Measurements from ENCODE around the gene CDC34. TPM values are rescaled to one million over a fixed set of nuclear protein-coding genes. Genes with fewer than 3 reads are reported as not detected.
"Not testable (repeated sequence)": the region's sequence is repeated elsewhere in the genome, so short reads cannot be mapped to it uniquely, and the experiment has no call there.

Gene CDC34
- total RNA-seq, 1 experiment from 2014 or later, result 76.3 TPM

GRCh38 chr19:574658-575526 lies 43.3 kb downstream of the CDC34 start:
- H3K36me3 ChIP-seq, result no peaks in the 10 kb centered on the region; the same call in 1 of the 2 replicates
- H3K27me3 ChIP-seq, result no peaks in the 10 kb centered on the region
- DNase-seq, result no peak
- no peaks in the 10 kb centered on the region for H3K9me3 ChIP-seq
- peak overlapping the region; percentile 16 for H3K4me3 ChIP-seq

- peak; percentile 78 for DNase-seq
- H3K4me3 ChIP-seq, result no peak overlapping the region
- no peaks in the 10 kb centered on the region for H3K9me3 ChIP-seq
- no peaks in the 10 kb centered on the region for H3K27me3 ChIP-seq
- H3K36me3 ChIP-seq, result no peaks in the 10 kb centered on the region; the same call in 1 of the 2 replicates
Measured at GRCh38 chr19:575527-576506, 44.3 kb downstream of the CDC34 start.

GRCh38 chr19:576768-577438 lies 45.3 kb downstream of the CDC34 start:
- H3K4me3 ChIP-seq, result no peak overlapping the region
- H3K9me3 ChIP-seq, result no peaks in the 10 kb centered on the region
- peaks cover 4% of the 10 kb centered on the region for H3K36me3 ChIP-seq
- no peak for DNase-seq
- no peaks in the 10 kb centered on the region for H3K27me3 ChIP-seq

DNA sequence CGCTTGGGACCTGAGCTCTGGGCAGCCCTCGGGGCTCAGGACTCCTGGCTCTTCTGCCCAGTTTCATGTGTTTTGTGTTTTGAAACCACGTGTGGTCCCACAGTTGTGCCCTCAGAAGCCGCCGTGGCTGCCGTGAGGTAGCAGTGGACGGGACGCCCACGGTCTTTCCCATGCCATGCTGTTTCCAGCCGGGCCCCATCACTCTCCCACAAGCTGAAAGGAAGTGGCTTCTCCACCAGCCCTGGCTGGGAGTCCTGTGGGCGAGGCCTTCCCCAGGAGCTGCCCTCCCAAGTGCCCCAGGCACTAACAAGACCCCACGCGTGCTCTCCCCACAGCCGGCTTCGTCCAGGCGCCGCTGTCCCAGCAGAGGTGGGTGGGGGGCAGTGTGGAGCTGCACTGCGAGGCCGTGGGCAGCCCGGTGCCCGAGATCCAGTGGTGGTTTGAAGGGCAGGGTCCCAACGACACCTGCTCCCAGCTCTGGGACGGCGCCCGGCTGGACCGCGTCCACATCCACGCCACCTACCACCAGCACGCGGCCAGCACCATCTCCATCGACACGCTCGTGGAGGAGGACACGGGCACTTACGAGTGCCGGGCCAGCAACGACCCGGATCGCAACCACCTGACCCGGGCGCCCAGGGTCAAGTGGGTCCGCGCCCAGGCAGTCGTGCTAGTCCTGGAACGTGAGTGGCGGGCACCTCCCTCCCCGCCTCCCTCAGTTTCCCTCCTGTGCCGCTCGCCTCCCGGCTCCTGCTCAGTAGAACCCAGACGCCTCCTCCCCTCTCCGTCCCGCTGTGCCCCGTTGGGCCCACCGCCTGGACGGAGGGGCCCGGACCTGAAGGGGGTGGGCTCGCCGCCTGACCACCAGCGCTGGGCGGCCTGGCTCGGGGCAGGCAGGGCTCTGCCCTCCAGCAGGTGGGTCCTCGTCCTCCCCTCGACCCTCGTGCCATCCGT lies 46.2 kb downstream of the CDC34 start:
- Histone ChIP-seq H3K4me3 (no peak overlapping the region), H3K27me3 (no peaks in the 10 kb centered on the region), H3K9me3 (no peaks in the 10 kb centered on the region), H3K36me3 (peaks cover 4% of the 10 kb centered on the region)
- no peak for DNase-seq

DNA sequence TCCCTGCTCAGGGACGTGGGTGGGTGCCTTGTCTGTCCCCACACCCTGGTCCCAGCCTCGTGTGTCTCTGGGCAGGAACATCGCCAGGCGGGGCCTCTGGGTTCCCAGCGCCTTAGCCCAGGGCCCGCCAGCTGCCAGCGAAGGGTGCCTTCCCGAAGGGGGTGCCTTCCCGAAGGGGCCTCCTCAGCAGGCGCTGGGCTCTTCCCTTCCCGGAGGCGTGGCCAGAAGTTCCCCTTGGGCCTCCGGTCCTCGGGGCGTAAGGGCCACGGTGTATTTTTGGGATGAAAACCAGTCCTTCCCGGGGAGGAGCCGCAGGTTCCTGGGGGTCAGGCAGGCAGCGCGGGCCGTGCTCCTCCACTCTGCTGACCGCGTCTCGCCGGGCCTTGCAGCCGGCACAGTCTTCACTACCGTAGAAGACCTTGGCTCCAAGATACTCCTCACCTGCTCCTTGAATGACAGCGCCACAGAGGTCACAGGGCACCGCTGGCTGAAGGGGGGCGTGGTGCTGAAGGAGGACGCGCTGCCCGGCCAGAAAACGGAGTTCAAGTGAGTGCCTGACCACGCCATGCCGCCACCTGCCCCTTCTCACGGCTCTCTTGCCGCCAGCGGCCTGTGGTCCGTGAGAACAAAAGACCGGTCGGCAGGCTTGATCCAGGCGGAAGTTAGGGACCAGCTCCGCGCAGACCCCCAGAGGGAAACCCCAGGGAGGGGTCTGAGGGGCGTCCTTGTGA lies 47.7 kb downstream of the CDC34 start:
- Histone ChIP-seq H3K36me3 (peaks cover 4% of the 10 kb centered on the region), H3K27me3 (no peaks in the 10 kb centered on the region), H3K9me3 (no peaks in the 10 kb centered on the region), H3K4me3 (no peak overlapping the region)
- no peak for DNase-seq

GRCh38 chr19:579842-580155 lies 48.2 kb downstream of the CDC34 start:
- H3K27me3 ChIP-seq, result no peaks in the 10 kb centered on the region
- no peak for DNase-seq
- H3K36me3 ChIP-seq, result peaks cover 4% of the 10 kb centered on the region
- H3K9me3 ChIP-seq, result no peaks in the 10 kb centered on the region
- no peak overlapping the region for H3K4me3 ChIP-seq

GRCh38 chr19:580274-580835 lies 48.8 kb downstream of the CDC34 start:
- no peak overlapping the region for H3K4me3 ChIP-seq
- no peak for DNase-seq
- no peaks in the 10 kb centered on the region for H3K9me3 ChIP-seq
- H3K36me3 ChIP-seq, result peaks cover 4% of the 10 kb centered on the region
- H3K27me3 ChIP-seq, result no peaks in the 10 kb centered on the region

DNA sequence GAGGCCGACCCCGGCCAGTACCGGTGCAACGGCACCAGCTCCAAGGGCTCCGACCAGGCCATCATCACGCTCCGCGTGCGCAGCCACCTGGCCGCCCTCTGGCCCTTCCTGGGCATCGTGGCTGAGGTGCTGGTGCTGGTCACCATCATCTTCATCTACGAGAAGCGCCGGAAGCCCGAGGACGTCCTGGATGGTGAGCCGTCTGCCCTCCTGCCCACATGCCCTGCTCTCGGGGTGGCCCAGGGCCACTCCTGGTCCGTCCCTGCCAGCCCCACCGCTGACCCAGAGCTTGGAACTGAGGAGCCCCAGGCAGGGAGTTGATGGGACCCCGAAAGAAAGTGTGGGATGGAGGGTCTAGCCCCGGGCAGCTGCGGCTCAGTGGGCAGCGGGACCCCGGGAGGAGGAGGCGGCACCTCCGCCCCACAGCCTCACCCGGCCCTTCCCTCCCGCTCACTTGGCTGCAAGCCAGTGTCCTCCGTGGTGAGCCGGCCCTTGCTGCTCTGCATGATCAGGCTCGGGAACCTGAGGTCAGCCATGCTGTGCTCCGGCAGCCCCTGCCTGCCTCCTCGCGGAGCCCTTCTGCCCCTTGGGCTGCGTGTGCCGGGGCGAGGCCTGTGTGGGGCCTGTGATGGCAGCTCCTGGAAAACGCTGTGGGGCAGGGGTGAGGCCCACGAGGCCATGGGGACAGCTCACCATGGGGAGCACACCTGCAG lies 50.0 kb downstream of the CDC34 start:
- H3K4me3 ChIP-seq, result no peak overlapping the region
- H3K27me3 ChIP-seq, result no peaks in the 10 kb centered on the region
- no peak for DNase-seq
- H3K9me3 ChIP-seq, result no peaks in the 10 kb centered on the region
- H3K36me3 ChIP-seq, result peaks cover 4% of the 10 kb centered on the region

DNA sequence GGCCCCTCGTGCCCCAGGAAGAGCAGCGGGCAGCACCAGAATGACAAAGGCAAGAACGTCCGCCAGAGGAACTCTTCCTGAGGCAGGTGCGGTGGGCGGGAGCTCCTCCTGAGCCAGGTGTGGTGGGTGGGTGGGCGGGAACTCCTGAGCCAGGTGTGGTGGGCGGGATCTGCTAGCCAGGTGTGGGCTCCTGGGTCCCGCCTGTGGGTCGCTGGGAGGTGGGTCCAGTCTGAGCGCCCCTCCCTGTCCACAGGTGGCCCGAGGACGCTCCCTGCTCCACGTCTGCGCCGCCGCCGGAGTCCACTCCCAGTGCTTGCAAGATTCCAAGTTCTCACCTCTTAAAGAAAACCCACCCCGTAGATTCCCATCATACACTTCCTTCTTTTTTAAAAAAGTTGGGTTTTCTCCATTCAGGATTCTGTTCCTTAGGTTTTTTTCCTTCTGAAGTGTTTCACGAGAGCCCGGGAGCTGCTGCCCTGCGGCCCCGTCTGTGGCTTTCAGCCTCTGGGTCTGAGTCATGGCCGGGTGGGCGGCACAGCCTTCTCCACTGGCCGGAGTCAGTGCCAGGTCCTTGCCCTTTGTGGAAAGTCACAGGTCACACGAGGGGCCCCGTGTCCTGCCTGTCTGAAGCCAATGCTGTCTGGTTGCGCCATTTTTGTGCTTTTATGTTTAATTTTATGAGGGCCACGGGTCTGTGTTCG lies 51.1 kb downstream of the CDC34 start:
- Histone ChIP-seq H3K4me3 (no peak overlapping the region), H3K27me3 (no peaks in the 10 kb centered on the region), H3K9me3 (no peaks in the 10 kb centered on the region), H3K36me3 (peaks cover 4% of the 10 kb centered on the region)
- peak; percentile 46 for DNase-seq

DNA sequence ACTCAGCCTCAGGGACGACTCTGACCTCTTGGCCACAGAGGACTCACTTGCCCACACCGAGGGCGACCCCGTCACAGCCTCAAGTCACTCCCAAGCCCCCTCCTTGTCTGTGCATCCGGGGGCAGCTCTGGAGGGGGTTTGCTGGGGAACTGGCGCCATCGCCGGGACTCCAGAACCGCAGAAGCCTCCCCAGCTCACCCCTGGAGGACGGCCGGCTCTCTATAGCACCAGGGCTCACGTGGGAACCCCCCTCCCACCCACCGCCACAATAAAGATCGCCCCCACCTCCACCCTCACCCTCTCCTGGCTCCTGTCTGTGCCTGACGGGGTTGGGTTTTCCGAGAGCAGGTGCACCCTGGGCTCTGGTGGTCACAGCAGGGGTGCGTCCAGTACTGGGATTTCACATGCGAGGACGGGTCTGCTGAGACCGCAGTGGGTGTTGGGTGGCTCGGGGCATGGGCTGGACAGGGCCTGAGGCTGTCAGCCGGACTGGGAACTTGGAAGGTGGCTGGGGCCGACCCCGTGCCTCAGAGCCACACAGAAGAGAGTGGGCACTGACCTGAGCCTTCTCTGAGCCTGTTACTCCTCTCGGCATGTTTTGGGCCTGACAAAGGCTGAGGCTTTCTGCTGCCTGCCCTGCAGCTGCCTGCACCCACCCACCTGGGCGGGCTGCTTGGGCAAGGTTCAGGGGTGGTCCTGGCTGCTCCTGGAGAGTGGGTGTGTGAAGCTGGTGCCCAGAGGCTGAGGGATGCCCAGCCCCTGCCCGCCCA lies 51.8 kb downstream of the CDC34 start:
- peaks cover 4% of the 10 kb centered on the region for H3K36me3 ChIP-seq
- H3K4me3 ChIP-seq, result no peak overlapping the region
- no peaks in the 10 kb centered on the region for H3K9me3 ChIP-seq
- no peaks in the 10 kb centered on the region for H3K27me3 ChIP-seq
- no peak for DNase-seq

GRCh38 chr19:583968-584239 lies 52.3 kb downstream of the CDC34 start:
- no peaks in the 10 kb centered on the region for H3K27me3 ChIP-seq
- H3K4me3 ChIP-seq, result no peak overlapping the region
- no peaks in the 10 kb centered on the region for H3K9me3 ChIP-seq
- DNase-seq, result no peak
- H3K36me3 ChIP-seq, result peaks cover 4% of the 10 kb centered on the region

GRCh38 chr19:584240-585001 lies 52.9 kb downstream of the CDC34 start:
- Histone ChIP-seq H3K4me3 (no peak overlapping the region), H3K9me3 (no peaks in the 10 kb centered on the region), H3K36me3 (peaks cover 4% of the 10 kb centered on the region), H3K27me3 (no peaks in the 10 kb centered on the region)
- peak; percentile 33 for DNase-seq

DNA sequence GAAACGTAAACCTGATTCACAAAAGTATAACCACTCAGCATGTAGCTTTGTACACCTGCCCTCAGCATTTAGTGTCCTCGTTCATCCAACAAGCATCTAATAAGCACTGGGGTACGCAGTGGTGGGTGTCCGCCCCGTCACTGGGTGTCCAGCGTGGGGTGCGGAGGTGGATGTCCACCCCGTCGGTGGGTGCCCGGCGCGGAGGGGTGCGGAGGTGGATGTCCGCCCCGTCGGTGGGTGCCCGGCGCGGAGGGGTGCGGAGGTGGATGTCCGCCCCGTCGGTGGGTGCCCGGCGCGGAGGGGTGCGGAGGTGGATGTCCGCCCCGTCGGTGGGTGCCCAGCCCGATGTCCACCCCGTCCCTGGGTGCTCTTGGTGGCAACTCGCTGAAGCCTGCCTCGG lies 53.6 kb downstream of the CDC34 start:
- not testable (repeated sequence) for H3K9me3 ChIP-seq, H3K27me3 ChIP-seq, H3K36me3 ChIP-seq, DNase-seq, H3K4me3 ChIP-seq
